Esophagus squamous epithelium (tissue), 4 donors: Measurements from ENCODE around the gene RASSF3.

Experiments used
- POLR2A ChIP-seq, 4 donors: fragments of 450-650 bp; IDR thresholded peaks; one replicate each; pipeline ENCODE4 v1.6.1; 2017; ENCODE audit warnings: antibody characterized with exemption in 4 of 4, mild to moderate bottlenecking in 4 of 4, moderate library complexity in 3 of 4
- TF ChIP-seq, protein P1 (sequence below), 6 experiments: fragments of 450-650 bp in 4 of 6; fragments of 200-600 bp in 2 of 6; sonication (generic) in 2 of 6; IDR thresholded peaks; one replicate each; pipeline ENCODE4 v1.5.1; 2016 to 2019; ENCODE audit warnings: antibody characterized with exemption in 6 of 6, mild to moderate bottlenecking in 4 of 6, moderate library complexity in 4 of 6

DNA sequence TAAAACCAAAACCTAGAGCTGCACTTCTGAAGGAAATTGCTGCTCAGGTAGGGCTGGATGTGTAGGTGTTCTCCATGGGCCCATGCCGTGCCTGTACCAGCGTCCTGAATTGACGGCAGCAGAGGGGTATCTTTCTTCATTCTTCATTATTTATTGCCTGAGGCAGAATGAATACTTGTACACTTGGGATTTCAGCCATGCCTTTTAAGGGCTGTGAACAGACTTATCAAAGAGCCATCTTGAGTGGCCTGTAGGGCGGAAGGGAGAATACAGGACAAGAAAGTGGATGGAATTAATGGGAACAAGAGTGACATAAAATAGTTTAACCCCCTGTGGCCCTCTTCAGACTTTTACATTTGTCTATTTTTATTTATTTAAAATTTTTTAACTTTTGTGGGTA lies 61.4 kb downstream of the RASSF3 start:
- TF ChIP-seq, protein P1, sequence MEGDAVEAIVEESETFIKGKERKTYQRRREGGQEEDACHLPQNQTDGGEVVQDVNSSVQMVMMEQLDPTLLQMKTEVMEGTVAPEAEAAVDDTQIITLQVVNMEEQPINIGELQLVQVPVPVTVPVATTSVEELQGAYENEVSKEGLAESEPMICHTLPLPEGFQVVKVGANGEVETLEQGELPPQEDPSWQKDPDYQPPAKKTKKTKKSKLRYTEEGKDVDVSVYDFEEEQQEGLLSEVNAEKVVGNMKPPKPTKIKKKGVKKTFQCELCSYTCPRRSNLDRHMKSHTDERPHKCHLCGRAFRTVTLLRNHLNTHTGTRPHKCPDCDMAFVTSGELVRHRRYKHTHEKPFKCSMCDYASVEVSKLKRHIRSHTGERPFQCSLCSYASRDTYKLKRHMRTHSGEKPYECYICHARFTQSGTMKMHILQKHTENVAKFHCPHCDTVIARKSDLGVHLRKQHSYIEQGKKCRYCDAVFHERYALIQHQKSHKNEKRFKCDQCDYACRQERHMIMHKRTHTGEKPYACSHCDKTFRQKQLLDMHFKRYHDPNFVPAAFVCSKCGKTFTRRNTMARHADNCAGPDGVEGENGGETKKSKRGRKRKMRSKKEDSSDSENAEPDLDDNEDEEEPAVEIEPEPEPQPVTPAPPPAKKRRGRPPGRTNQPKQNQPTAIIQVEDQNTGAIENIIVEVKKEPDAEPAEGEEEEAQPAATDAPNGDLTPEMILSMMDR (IDR thresholded peaks at IDR 0.05) = no peak
- TF ChIP-seq POLR2A (IDR thresholded peaks at IDR 0.05) = no peak
